DND-41 (cell line): ENCODE results near the gene CACNA1D.

ENCODE experiments used
- EZH2 ChIP-seq: IDR thresholded peaks from 3 replicates; pipeline ENCODE4 v1.6.1; 2012; ENCODE audit warnings: borderline replicate concordance, low read depth, mild to moderate bottlenecking, moderate library complexity, low read length, inconsistent platforms; ENCODE audit not compliant: severe bottlenecking
- TF ChIP-seq, protein P1 (sequence below): IDR thresholded peaks from 2 replicates; pipeline ENCODE4 v1.5.1; 2012; ENCODE audit warnings: borderline replicate concordance, low read length, moderate library complexity, mild to moderate bottlenecking; ENCODE audit not compliant: poor library complexity, severe bottlenecking; ENCODE audit errors: extremely low read depth

DNA sequence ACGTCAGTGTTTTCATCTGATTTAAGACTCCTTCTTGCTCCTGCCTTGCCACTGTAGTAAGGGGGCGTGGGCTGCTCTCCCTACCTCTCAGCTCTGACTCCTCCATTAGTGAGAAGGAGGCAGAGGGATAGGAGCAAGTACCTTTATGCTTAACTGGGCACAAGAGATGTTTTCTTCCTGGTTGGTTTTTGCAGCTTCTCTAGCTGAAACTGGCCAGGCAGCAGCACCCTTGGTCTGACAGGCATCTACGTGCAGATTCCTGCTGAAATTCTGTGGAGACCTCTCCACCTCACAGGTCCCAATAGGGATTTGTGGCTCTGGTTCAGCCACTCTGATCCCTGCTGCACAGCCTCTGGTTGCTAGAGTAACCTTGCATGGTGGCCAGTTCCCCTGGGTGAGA, 132.5 kb downstream of the CACNA1D start:
- no peak for TF ChIP-seq EZH2
- TF ChIP-seq, protein P1, sequence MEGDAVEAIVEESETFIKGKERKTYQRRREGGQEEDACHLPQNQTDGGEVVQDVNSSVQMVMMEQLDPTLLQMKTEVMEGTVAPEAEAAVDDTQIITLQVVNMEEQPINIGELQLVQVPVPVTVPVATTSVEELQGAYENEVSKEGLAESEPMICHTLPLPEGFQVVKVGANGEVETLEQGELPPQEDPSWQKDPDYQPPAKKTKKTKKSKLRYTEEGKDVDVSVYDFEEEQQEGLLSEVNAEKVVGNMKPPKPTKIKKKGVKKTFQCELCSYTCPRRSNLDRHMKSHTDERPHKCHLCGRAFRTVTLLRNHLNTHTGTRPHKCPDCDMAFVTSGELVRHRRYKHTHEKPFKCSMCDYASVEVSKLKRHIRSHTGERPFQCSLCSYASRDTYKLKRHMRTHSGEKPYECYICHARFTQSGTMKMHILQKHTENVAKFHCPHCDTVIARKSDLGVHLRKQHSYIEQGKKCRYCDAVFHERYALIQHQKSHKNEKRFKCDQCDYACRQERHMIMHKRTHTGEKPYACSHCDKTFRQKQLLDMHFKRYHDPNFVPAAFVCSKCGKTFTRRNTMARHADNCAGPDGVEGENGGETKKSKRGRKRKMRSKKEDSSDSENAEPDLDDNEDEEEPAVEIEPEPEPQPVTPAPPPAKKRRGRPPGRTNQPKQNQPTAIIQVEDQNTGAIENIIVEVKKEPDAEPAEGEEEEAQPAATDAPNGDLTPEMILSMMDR = no peak
